Cardiac septum (tissue), 1 donor: Measurements from ENCODE around the gene ARAP3. TPM values are rescaled to one million over a fixed set of nuclear protein-coding genes. Genes with fewer than 3 reads are reported as not detected.

Experiments used
- DNase-seq: peaks from one replicate; pipeline ENCODE4 v3.0.0-alpha.2; 2020; ENCODE audit warnings: low spot score
- intact Hi-C: fragments of 100-400 bp; cut with DNase I; formaldehyde crosslinking; loops from one replicate; pipeline ENCODE4 v1.14.0; 2022
- total RNA-seq: library from RNA; stranded (reverse); fragmentation: NEBNext Ultra II Directional; extraction: Animal tissue kit (Norgen Biotek cat#: 25700); gene quantifications from one replicate; pipeline ENCODE4 v1.2.1, GENCODE V29; 2021
- donor health status: DM: no; HTN: no; CAD: no.

Gene ARAP3
- total RNA-seq, 1 donor from 2014 or later: 22.9 TPM

DNA sequence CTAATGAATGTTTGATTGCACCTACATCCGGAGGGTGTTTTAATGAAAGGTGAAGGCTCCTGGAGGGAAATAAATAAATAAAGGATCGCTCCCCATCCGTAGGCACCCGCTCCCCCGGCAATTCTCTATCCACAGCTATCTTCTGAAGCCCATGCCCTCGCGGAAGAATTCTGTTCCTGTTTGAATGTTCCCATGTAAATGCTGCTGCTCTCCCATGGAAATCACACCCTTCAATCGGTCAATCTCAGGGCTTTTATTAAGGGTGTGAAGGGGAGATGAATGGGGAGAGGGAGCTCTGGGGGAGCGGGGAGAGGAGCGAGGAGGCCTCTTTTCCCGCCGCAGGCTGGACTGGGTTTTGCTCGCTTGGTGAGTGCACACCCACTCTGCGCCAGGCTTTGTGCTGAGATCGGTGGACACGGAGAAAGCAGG lies 21.1 kb upstream of the ARAP3 start:
- DNase-seq: peak; percentile 72
- intact Hi-C loops: loop anchor here (2.0 to 5.0 kb wide), 2 partner anchors 109 to 176 kb away; partner anchors contain the start of gene PCDH1

DNA sequence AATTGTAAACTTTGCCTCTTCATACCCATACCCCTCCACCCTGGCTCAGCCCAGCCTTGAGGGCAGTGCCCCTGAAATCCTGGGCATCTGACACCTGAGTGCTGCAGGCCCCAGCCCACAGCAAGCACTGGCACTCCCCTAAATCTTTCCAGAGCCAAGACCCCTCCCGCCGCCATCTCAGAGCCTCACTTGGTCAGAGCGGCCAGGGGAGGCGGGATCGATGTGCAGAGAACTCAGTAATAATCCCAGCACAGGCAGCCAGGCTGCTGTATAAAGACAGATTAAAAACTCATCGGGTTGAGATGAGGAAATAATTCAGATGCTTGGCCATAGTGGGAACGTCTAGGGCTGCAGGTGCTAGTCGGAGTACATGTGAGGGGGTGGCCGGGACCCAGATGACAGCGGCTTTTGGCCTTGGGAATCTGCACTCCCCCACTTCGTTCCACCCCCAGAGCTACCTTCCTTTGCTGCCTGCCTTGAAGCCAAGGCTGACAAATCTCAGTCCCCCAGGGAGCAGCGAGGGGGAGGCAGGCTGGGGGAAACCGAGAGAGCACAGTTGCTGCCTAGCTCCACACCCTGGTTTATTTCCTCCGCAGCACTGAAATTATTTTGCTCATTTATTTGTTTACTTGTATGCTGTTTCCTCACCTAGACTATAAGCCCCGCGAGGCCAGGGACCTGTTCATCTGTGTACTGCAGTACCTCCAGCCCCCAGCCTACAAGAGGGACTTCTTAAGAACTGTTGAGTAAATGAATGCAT lies 19.5 kb upstream of the ARAP3 start:
- intact Hi-C loops: loop anchor here (2.0 to 5.0 kb wide), 2 partner anchors 111 to 177 kb away; partner anchors contain the start of gene PCDH1
- DNase-seq: no peak

DNA sequence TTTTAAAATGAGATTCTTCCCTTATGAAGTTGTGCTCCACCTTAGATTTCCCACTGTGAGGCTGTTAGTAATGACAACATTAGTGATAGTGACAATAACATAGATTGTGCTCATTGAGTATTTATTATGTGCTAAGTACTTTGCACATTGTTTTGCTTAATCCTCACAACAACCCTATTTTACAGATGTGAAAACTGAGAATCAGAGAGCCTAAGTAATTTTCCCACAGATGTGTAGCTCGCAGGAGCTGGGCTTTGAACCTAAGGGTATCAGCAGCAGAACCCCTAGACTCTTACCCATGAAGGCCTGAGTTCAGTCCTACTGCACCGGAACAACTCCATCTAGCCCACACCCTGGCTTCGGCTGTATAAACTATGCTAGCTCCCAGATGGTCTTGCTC lies 15.6 kb upstream of the ARAP3 start:
- intact Hi-C loops: loop anchor here (10.0 kb wide), 1 partner anchor 447 kb away; no protein-coding TSS in a partner anchor

DNA sequence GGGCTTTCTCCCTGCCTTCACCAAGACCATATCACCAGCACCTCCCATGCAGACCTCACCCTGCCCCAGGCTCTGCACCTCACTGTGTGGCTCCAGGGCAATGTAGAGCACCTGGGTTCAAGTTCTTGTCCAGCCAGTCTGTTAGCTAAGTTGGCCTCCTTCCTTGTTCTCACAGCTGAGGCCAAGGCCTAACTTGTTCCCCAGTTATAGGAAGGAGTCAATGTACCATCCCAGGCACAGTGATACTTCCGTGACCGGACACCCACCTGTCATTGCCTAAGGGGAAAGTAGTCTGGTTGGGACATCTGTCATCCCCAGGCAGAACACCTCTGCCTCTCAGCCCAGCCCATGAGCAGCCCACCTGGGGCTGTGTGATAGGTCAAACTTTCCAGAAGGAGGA lies 14.4 kb upstream of the ARAP3 start:
- no peak for DNase-seq
- intact Hi-C loops: loop anchor here (10.0 kb wide), 1 partner anchor 448 kb away; no protein-coding TSS in a partner anchor

More for the DNA sequence above, 15.6 kb upstream of the ARAP3 start:
- DNase-seq: no peak

DNA sequence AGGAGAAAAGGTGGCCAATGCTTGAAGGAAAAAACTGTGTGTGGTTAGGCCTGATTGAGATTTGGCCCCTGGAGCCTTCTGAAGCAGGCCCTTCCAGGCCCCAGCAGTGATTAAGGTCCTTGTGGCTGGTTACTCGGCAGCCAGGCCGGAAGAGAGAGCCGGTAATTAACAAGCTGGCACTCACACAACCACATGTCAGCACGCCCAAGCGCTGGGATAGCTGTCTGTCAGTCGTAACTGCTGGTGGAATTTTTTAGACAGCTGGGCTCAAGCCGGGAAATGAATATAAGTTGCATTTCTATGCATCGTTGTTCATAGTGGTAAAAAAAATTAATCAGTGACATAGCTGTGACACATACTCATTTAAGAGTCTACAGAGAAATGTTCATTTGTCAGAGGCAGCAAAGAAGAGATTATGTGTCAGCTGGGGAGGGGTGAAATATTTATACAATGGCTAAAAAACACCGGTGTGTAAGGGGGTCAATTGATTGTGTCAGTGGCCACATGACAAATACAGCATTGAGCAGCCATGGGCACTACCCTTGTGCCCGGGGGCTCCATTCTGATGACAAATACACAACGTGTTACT lies 13.7 kb upstream of the ARAP3 start:
- no peak for DNase-seq
- intact Hi-C loops: loop anchor here (10.0 kb wide), 1 partner anchor 449 kb away; no protein-coding TSS in a partner anchor

DNA sequence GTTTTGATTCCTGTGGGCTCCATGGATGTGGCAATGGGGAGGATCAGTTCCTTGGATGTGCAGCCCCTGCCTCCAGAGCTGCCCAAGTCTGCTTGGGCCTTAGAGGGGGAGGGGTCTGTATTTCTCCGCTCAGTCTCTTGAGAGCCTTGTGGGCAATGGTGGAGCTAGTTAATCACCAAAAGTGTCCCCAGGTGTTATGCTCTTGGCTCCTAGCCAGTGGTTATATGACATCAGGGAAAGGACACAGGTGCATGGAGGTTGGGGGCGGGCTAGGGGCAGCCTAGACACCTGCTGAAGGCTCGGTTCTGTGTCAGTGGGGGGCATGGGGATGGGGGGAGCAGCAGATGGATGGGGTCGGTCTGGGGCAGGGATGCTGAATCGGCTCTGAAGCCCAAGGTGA lies 12.4 kb upstream of the ARAP3 start:
- intact Hi-C loops: loop anchor here (10.0 kb wide), 1 partner anchor 450 kb away; no protein-coding TSS in a partner anchor

DNA sequence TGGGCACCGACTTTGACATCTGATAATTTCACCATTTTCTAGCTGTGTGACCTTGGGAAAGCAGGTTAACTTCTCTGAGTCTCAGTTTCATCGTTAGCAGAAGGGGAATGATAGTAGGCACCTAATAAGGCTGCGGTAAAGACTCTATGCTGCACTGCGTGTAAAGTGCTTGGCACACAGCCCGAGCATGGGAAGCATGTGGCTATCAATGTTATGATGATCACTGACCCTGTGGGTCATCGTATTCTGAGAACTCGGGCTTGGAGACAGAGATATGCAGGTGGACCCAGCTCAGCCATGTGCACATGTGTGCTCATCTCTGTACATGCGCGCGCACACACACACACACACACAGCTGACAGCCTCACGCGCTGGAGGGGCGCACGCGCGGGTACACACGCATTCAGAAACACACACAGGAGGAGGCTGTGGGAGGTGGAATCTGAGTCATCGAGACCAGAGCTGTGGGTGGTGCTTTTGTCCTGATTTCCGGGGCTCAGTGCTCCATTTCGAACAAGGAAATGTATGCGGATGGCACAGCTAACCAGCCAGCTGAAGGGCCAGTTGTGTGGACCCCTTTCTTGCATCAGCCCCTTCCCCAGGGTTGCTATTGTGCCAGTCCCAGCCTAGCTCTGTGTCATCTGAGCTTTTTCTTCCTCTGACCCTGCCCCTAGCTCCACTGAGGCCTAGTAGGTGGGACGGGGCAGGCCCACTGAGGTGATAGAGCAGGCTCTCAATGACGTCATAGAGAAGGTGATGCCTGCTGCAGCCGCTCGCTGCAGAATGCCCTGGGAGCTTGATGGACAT lies 11.1 kb upstream of the ARAP3 start:
- no peak for DNase-seq

More for the DNA sequence above, 12.4 kb upstream of the ARAP3 start:
- DNase-seq: no peak

DNA sequence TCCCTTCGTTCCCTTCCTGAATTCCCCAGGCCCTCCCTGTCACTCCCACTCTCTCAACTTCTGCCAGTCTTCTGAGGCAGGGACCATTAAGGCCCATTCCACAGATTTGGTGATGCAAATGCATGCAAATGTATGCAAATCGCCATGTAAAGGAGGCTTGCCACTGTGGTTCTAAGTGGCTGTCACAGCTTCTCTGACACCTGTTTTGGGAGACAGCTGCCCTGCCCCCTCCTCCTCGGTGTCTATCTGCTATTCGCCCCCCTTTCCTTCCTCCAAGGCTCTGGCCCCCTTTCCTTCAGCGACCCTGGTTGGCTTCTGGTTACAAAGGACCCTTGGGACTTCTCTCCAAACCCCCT lies 10.5 kb upstream of the ARAP3 start:
- intact Hi-C loops: loop anchor here (1.0 to 10.0 kb wide), 3 partner anchors 186 to 452 kb away; partner anchors contain the start of gene PCDH1
- no peak for DNase-seq

More for the DNA sequence above, 11.1 kb upstream of the ARAP3 start:
- intact Hi-C loops: loop anchor here (1.0 to 10.0 kb wide), 3 partner anchors 186 to 452 kb away; partner anchors contain the start of gene PCDH1

DNA sequence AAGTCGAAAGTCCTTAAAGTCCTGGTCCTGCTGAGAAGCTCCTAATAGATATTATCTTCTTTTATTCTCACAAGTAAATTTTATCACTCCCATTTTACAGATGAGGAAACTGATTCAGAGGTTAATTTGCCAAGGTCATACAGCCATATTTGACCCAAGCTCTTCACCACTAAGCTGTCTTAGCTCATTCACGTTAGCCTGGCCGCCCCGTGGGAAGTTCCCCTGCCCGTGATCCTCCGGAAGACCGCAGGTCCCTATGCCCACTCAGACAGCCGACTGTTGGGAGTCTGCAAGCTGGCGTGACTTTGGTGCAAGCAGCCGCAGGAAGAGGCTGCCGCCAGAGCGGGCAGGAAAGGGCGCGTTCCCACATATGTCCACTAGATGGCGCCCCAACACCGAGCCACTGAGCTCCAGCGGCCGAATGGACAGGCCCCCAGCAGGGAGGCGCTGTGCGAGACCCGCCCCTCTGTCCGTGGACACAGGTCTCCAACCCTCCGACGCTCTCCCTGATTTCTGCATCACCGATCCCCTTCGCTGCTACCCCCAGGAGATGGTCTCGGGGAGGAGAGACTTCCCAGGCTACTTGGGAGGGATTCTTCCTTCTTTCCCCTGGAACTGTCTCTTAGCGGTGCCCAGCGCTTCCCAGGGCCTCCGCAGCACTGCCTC lies 10.0 kb upstream of the ARAP3 start:
- peak; percentile 95 for DNase-seq
- intact Hi-C loops: loop anchor here (1.0 to 10.0 kb wide), 3 partner anchors 187 to 453 kb away; partner anchors contain the start of gene PCDH1

DNA sequence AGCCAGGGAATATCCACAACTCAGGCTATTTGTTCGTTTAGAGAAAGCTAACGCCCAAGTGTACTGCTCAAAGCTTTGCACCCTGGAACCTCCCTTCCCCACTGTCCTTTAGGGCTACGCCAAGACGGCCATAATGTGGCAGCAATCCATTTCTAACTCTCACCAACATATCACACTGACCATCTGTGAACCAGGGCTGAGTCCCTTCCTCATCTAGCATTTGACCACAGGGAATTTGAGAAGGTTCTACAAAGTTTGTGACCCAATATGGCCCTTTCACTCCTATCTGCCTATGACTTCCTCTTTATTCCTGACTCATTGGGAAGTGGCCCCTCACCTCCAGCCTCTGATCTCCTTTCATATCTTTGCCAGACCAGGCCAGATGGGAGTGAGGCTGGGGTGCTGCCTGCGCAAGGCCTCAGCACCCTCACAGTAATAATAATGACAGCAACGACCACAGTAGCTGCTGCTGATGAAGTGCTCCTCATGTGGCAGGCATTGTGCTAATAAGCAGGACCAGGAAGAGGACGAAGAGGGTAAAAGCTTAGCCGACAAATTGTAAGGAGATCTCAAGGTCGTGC lies 9.3 kb upstream of the ARAP3 start:
- no peak for DNase-seq
- intact Hi-C loops: loop anchor here (10.0 kb wide), 1 partner anchor 453 kb away; no protein-coding TSS in a partner anchor

DNA sequence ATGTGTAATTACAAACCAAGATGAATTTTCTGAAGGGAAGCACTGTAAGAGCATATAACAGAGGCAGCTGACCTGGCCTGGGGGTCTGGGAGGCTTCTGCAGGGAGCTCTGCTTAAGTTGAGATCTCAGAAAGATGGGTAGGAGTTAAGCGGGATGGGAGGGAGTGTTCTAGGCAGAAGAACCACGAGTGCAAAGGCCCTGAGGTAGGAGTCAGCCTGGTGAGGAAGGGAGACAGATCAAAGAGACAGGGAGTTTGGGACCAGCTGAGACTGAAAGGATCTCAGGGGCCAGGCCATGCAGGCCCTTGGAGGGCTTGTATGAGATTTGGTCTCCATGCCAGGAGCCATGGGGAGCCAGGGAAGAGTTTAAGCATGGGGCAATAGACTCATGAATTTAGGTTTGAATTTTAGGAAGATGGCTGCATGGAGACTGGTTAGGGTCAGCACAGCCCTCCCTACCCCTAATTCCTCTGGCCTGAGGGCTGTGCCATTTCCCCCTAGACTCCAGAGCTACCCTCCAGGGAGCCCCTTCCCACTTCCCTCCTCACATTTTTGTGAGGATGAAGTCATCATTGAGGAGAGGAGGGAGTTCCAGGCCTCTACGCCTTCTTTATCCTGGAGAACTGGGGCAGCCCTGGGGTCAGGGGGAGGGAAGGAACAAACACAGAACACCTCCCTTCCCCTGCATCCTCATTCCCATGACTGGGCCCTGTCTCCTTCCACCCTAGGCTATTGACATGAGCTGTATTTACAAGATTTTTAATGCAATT lies 4.8 kb upstream of the ARAP3 start:
- DNase-seq: no peak
- intact Hi-C loops: no loop called here

DNA sequence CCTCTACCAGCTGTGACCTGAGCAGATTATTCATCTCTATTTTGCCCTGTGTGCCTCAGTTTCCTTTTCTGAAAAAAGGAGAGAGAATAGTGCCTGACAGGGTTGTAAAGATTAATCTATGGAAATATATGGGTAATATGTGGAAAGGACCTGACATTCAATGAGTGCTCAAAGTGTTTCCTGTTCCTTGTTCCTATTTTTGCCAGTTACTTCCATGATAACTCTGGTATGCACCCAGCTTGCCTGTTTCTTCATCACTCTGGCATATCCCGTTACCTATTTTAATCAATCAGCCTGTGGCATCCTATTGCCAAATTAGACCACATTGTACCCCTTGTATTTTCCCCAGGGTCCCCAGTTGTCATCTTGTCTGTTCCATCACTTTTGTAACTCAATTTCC lies 3.6 kb upstream of the ARAP3 start:
- intact Hi-C loops: no loop called here
- DNase-seq: no peak

DNA sequence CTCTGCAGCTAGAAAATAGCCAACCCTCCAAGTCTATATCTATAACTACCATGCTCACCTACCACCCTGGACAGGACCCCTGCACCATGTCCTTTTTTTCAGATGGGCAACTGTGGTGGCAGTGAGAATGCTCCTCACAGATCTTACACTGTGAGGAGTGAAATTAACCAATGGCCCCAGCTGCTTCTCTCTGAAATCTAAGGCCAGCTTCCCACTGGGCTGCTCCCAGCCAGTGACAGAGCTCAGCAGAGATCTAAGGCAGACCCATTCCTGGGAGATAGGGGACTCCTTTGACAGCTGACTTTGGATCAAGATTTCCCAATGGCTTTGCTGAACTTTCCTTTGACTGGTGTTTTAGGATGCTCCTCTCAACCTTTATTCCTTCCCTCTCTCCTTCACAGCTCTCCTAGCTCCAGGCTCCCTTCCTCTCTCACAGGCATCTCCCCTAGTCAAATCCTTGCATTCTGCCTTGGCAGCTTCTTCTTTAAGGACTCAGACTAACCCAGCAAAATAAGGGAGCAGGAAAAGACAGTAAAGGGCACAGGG lies 1.6 kb upstream of the ARAP3 start:
- intact Hi-C loops: no loop called here
- DNase-seq: no peak

DNA sequence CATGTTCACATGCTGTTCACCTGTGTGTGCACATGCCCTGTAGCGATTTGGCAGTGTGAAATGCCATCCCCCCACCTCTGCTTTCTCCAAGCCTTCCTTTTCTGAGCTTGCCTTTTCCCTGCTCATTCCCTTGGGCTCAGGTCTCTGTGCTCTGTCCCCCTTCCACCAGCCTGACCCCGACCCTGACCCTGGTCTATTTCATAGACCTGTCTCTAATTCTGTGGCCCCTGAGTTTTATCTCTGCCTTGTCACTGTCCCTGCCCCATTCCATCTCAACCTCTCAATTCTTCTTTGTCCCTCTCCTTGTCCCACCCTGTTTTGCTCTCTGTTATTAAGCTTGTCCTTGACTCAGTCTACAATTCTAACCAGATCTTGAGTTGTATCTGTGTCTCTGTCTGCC lies 735 bp downstream of the ARAP3 start:
- intact Hi-C loops: no loop called here
- no peak for DNase-seq

DNA sequence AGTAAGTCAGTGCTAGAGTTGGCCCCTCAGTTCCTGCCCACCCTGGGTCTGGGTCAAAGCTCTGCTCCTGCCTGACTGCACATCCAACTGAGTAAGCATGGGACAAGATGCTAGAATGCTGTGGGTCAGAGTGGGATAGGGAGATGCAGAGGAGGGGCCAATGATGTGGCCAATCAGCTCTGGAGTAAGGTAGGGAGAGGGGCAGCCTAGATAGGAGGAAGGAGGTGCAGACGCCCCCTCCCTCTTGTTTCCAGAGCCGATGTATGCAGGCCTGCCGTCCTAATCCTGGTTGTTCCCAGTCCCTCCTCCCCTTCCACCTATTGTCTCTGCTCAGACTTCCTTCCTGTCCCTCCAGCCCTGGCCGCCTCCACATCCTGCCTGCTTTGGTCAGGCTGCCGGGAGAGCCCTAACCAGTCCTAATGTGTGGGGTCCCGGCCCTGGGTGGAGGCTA lies 1.3 kb downstream of the ARAP3 start:
- intact Hi-C loops: no loop called here
- peak; percentile 88 for DNase-seq

DNA sequence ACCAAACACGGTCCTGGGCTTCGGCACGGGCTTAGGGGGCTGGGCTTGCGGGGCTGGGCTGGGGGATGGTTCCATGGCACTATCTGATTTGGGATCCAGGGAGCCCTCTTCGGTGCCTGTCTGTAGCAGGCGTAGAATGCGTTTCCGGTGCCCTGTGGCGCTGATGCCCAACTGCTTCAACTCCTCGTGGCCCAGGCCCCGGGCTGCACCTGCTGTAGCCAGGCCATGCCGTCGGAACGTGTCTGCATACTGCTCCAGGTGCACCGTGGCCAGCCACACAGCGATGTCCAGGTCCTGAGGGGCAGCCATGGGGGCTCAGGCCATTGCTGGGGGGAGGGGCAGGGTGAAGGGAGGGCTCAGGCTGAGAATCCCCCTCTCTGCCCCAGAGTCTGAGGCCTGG lies 1.9 kb downstream of the ARAP3 start:
- no peak for DNase-seq
- intact Hi-C loops: no loop called here

DNA sequence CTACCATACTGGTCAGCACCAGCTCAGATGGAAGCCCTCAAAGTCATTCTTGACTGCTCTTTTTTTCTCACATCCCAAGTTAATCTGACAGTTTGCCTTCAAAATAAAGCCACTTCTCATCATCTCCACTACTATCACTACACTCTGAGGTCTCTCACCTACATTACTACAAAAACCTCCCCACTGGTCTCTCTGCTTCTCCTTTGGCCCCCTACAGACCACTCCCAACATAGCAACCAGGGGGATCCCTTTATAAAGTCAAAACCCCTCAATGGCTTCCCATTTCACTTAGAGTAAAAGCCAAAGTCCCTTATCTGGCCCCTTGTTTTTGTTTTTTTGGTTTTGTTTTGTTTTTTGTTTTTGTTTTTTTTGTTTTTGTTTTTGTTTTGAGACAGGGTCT lies 4.6 kb downstream of the ARAP3 start:
- intact Hi-C loops: no loop called here
- no peak for DNase-seq

DNA sequence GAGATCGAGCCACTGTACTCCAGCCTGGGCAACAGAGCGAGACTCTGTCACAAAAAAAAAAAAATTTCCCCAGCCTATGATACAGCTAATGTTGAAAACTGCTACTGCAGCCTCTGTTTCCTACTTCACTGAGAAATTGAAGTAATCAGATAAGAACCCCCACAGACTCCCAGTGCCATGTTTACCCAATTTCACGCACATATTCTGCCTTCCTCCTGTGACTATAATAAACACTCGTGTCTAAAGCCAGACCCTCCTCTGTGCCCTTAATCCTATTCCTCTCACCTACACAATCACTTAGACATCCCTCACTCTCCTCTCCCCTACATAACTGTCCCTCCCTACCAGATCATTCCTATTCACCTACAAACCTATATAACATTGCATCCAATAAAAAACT lies 6.4 kb downstream of the ARAP3 start:
- DNase-seq: no peak
- intact Hi-C loops: no loop called here
